PFSK-1 (cell line): ENCODE results near the gene COL4A6.

Source experiments
- POLR2AphosphoS5 ChIP-seq: IDR thresholded peaks from 2 replicates; pipeline ENCODE4 v1.6.1; 2012; ENCODE audit warnings: low read depth, mild to moderate bottlenecking, control low read depth, low read length, moderate library complexity
- SIN3A ChIP-seq: IDR thresholded peaks from 2 replicates; pipeline ENCODE4 v1.6.1; 2012; ENCODE audit warnings: mild to moderate bottlenecking, low read length, moderate library complexity, borderline replicate concordance; ENCODE audit not compliant: insufficient read depth
- TAF1 ChIP-seq: IDR thresholded peaks from 2 replicates; pipeline ENCODE4 v1.6.1; 2012; ENCODE audit warnings: low read length, control low read depth, borderline replicate concordance; ENCODE audit not compliant: insufficient read depth
- TF ChIP-seq, protein P1 (sequence below), 2 experiments: IDR thresholded peaks; 2 replicates each; pipeline versions ENCODE4 v1.6.1 to v1.8.0; 2011 to 2012; ENCODE audit warnings: low read depth in 2 of 2, low read length in 2 of 2, control low read depth in 1 of 2, inconsistent platforms in 1 of 2, mild to moderate bottlenecking in 1 of 2, moderate library complexity in 1 of 2; ENCODE audit not compliant: insufficient read depth in 1 of 2

GRCh38 chrX:108419401-108419800 is 18.8 kb downstream of the COL4A6 start:
- no peak for TF ChIP-seq TAF1
- no peak for TF ChIP-seq POLR2AphosphoS5
- TF ChIP-seq, protein P1, sequence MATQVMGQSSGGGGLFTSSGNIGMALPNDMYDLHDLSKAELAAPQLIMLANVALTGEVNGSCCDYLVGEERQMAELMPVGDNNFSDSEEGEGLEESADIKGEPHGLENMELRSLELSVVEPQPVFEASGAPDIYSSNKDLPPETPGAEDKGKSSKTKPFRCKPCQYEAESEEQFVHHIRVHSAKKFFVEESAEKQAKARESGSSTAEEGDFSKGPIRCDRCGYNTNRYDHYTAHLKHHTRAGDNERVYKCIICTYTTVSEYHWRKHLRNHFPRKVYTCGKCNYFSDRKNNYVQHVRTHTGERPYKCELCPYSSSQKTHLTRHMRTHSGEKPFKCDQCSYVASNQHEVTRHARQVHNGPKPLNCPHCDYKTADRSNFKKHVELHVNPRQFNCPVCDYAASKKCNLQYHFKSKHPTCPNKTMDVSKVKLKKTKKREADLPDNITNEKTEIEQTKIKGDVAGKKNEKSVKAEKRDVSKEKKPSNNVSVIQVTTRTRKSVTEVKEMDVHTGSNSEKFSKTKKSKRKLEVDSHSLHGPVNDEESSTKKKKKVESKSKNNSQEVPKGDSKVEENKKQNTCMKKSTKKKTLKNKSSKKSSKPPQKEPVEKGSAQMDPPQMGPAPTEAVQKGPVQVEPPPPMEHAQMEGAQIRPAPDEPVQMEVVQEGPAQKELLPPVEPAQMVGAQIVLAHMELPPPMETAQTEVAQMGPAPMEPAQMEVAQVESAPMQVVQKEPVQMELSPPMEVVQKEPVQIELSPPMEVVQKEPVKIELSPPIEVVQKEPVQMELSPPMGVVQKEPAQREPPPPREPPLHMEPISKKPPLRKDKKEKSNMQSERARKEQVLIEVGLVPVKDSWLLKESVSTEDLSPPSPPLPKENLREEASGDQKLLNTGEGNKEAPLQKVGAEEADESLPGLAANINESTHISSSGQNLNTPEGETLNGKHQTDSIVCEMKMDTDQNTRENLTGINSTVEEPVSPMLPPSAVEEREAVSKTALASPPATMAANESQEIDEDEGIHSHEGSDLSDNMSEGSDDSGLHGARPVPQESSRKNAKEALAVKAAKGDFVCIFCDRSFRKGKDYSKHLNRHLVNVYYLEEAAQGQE (IDR thresholded peaks at IDR 0.05; ENCODE audit: insufficient read depth in 1 of 2, low read depth in 2 of 2, low read length in 2 of 2) = no peak
- no peak for TF ChIP-seq SIN3A
